ENCODE data around the gene RIC8B.

DNA sequence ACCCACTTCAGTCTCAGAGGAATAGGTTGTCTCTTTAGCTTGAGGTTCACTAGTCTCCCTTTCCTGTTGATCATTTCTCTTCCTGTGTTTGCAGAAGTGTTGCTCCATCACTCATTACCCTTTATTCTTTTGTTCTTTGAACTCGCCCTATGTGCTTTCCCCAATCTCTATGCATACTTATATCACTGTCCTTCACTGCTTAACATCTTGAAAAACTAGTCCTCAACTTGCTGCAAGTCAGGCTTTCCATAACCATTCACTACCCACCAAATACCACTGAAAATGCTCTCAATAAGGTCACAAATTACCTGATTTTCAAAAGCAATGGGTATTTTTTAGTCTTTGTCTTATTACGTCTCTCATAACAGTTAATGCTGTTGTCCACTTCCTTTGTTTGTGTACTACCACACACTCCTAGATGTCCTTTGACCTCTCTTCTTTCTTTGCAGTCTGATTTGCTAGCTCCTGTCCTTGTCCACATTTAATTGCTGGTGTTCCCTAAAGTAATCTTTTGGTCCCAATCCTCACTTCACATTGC is 80.8 kb downstream of the RIC8B start:
- TF ChIP-seq, protein P1, sequence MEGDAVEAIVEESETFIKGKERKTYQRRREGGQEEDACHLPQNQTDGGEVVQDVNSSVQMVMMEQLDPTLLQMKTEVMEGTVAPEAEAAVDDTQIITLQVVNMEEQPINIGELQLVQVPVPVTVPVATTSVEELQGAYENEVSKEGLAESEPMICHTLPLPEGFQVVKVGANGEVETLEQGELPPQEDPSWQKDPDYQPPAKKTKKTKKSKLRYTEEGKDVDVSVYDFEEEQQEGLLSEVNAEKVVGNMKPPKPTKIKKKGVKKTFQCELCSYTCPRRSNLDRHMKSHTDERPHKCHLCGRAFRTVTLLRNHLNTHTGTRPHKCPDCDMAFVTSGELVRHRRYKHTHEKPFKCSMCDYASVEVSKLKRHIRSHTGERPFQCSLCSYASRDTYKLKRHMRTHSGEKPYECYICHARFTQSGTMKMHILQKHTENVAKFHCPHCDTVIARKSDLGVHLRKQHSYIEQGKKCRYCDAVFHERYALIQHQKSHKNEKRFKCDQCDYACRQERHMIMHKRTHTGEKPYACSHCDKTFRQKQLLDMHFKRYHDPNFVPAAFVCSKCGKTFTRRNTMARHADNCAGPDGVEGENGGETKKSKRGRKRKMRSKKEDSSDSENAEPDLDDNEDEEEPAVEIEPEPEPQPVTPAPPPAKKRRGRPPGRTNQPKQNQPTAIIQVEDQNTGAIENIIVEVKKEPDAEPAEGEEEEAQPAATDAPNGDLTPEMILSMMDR (conservative IDR thresholded peaks at IDR 0.05), result no peak
- no peak for TF ChIP-seq EZH2 (IDR thresholded peaks at IDR 0.05; ENCODE audit: low read depth)
